T-cell (primary cell): ENCODE data around the gene LRRFIP2. TPM values are rescaled to one million over a fixed set of nuclear protein-coding genes. Genes with fewer than 3 reads are reported as not detected.
"Not testable (repeated sequence)": the region's sequence is repeated elsewhere in the genome, so short reads cannot be mapped to it uniquely, and the experiment has no call there.

Source experiments
- ATAC-seq, 4 experiments: fragments of 200-7000 bp in 3 of 4; fragments of 150-1000 bp in 1 of 4; cut with Tn5 transposase; replicated peaks in 1 of 4; 1 replicate in 3 of 4; 2 replicates in 1 of 4; pipeline ENCODE4 v1.10.0; 2021; ENCODE audit warnings: moderate library complexity in 3 of 4, mild to moderate bottlenecking in 2 of 4, moderate number of reproducible peaks in 1 of 4
- CTCF ChIA-PET, 2 donors: fragments of 300-600 bp; sonication (Branson Sonifier 250); formaldehyde crosslinking; loops; one replicate each; lab custom pipeline; 2022; ENCODE audit warnings: antibody characterized with exemption in 2 of 2; lab: Charles Lee
- POLR2A ChIA-PET, 2 donors: fragments of 300-600 bp; sonication (Branson Sonifier 250); formaldehyde crosslinking; loops; one replicate each; lab custom pipeline; 2022; ENCODE audit warnings: antibody characterized with exemption in 2 of 2; lab: Charles Lee
- DNase-seq, 35 experiments: peaks; one replicate each; pipeline versions ENCODE4 v3.0.0 to v3.0.0-alpha.2; 2013 to 2023
- H3K27ac ChIP-seq: one replicate; pipeline ENCODE4 v1.5.1; 2013; ENCODE audit warnings: low read length
- H3K27me3 ChIP-seq, 2 experiments: replicated peaks in 1 of 2; 1 replicate in 1 of 2; 2 replicates in 1 of 2; pipeline versions ENCODE4 v1.6.1 to v1.7.0; 2013; ENCODE audit warnings: low read length in 1 of 2, mixed read lengths in 1 of 2; ENCODE audit not compliant: control insufficient read depth in 2 of 2, insufficient read depth in 2 of 2; ENCODE audit errors: extremely low read depth in 1 of 2
- H3K36me3 ChIP-seq, 2 donors: 1 replicate in 1 of 2; 2 replicates in 1 of 2; pipeline versions ENCODE4 v1.6.1 to v1.7.0; 2013; ENCODE audit warnings: low read length in 1 of 2; ENCODE audit not compliant: control insufficient read depth in 2 of 2, insufficient read depth in 1 of 2; ENCODE audit errors: extremely low read depth in 1 of 2
- H3K4me1 ChIP-seq, 2 experiments: 1 replicate in 1 of 2; 2 replicates in 1 of 2; pipeline versions ENCODE4 v1.6.1 to v1.7.0; 2013; ENCODE audit warnings: low read length in 2 of 2, mixed read lengths in 1 of 2; ENCODE audit not compliant: insufficient read depth in 2 of 2, control insufficient read depth in 1 of 2; ENCODE audit errors: extremely low read depth in 1 of 2
- H3K4me3 ChIP-seq, 2 donors: 1 replicate in 1 of 2; 2 replicates in 1 of 2; pipeline versions ENCODE4 v1.5.1 to v1.7.0; 2013; ENCODE audit warnings: mild to moderate bottlenecking in 2 of 2, low read length in 1 of 2, moderate library complexity in 1 of 2; ENCODE audit not compliant: control insufficient read depth in 1 of 2; ENCODE audit errors: extremely low read depth in 1 of 2
- H3K9me3 ChIP-seq: 2 replicates; pipeline ENCODE4 v1.7.0; 2013
- H3K27ac Mint-ChIP-seq, 2 donors: one replicate each; pipeline ENCODE4 v1.8.0; 2020 to 2021; ENCODE audit warnings: mild to moderate bottlenecking in 2 of 2, mixed read lengths in 2 of 2
- H3K27me3 Mint-ChIP-seq, 2 donors: one replicate each; pipeline ENCODE4 v1.8.0; 2021 to 2022; ENCODE audit warnings: mixed read lengths in 2 of 2
- H3K36me3 Mint-ChIP-seq: one replicate; pipeline ENCODE4 v1.8.0; 2021; ENCODE audit warnings: mixed read lengths
- H3K4me1 Mint-ChIP-seq, 3 donors: one replicate each; pipeline ENCODE4 v1.8.0; 2020 to 2022; ENCODE audit warnings: mixed read lengths in 3 of 3, mild to moderate bottlenecking in 1 of 3
- H3K4me3 Mint-ChIP-seq, 3 donors: one replicate each; pipeline ENCODE4 v1.8.0; 2020 to 2022; ENCODE audit warnings: mild to moderate bottlenecking in 3 of 3, mixed read lengths in 3 of 3, moderate library complexity in 3 of 3
- H3K9me3 Mint-ChIP-seq, 3 donors: one replicate each; pipeline ENCODE4 v1.8.0; 2020 to 2022; ENCODE audit warnings: mixed read lengths in 3 of 3
- WGBS: methylation state at CpG from one replicate; pipeline ENCODE4 v1.1.5; 2013; ENCODE audit warnings: missing lambda C conversion rate; ENCODE audit not compliant: insufficient coverage; 5-methylcytosine and 5-hydroxymethylcytosine counted together
- total RNA-seq, 35 experiments: library from RNA in 6 of 35; stranded (reverse) in 6 of 35; fragments of 120-200 nt in 1 of 35; gene quantifications; one replicate each; pipeline versions ENCODE4 v1.2.1 to v1.2.4 and lab custom pipeline; 2013 to 2026

Gene LRRFIP2
- total RNA-seq, 5 donors from 2014 or later (not counting 1 experiment from before 2014, with no cell fraction given) = 26.0 to 39.3 (median 32.9) TPM

DNA sequence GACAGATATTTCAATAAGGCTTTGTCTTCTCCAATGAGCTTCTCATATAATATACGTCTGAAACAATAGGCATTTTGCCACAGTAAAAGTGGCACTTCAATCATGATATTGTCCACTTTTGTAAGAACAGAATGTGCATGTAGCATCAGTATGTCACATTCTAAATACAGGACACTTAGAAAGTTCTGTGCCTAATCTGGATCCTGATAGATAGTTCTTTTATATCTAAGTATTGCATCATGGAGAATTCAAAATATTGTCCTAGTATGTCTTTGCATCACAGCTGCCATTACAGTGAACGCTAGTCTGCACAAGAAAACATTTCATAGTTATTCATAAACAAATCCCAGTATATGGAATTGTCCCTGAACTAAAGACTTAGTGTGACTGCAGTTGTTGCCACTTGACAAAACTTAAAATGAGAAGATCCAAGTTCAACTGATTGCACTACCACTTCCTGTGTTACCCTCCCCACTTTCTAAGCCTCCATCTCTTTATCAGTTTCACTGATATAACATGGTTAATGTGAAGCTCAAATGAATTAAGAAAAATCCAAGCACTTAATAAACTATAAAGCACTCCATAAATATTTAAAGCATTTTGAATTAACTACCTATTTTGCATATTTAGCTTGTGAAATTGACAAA is 19.6 kb downstream of the LRRFIP2 start:
- H3K4me3 ChIP-seq = no peak overlapping the region
- WGBS = 100% methylated on average over 1 of the region's 2 CpGs
- CTCF ChIA-PET = interaction anchor here in 1 of 2 donors (1.0 kb wide), 1 partner anchor 9 kb away, joined by 3 read pairs; no protein-coding TSS in a partner anchor

GRCh38 chr3:37150621-37151020 is 23.8 kb downstream of the LRRFIP2 start:
- ChIA-PET CTCF (no interaction called here), POLR2A (no interaction called here)
- no peak for ATAC-seq
- Histone ChIP-seq H3K27ac (no peak overlapping the region), H3K27me3 (no peaks in the 10 kb centered on the region), H3K9me3 (no peaks in the 10 kb centered on the region), H3K36me3 (peaks cover 5 to 12% of the 10 kb centered on the region in 2 donors), H3K4me3 (no peak overlapping the region), H3K4me1 (no peaks in the 10 kb centered on the region)
- peaks cover 23 to 35% (median 29%) of the 10 kb centered on the region in 3 donors for H3K4me1 Mint-ChIP-seq
- no peaks in the 10 kb centered on the region for H3K9me3 Mint-ChIP-seq
- no CpG with 5 or more reads among the region's 1 CpG for WGBS
- no peak overlapping the region for H3K27ac Mint-ChIP-seq
- no peaks in the 10 kb centered on the region for H3K27me3 Mint-ChIP-seq
- H3K36me3 Mint-ChIP-seq = peaks cover 54% of the 10 kb centered on the region
- DNase-seq = no peak
- H3K4me3 Mint-ChIP-seq = no peak overlapping the region

More for the DNA sequence above, 19.6 kb downstream of the LRRFIP2 start:
- H3K9me3 Mint-ChIP-seq = no peaks in the 10 kb centered on the region
- H3K36me3 Mint-ChIP-seq = peaks cover 42% of the 10 kb centered on the region
- no peak for ATAC-seq
- no peaks in the 10 kb centered on the region for H3K27me3 Mint-ChIP-seq
- no peak overlapping the region for H3K4me3 Mint-ChIP-seq
- no peak overlapping the region for H3K27ac ChIP-seq
- H3K27me3 ChIP-seq = no peaks in the 10 kb centered on the region
- no peaks in the 10 kb centered on the region for H3K4me1 ChIP-seq
- no peak overlapping the region for H3K27ac Mint-ChIP-seq
- POLR2A ChIA-PET = interaction anchor here in 1 of 2 donors (0.6 kb wide), 1 partner anchor 20 kb away, joined by 3 read pairs; no protein-coding TSS in a partner anchor
- H3K9me3 ChIP-seq = no peaks in the 10 kb centered on the region
- no peaks in the 10 kb centered on the region for H3K36me3 ChIP-seq
- no peak for DNase-seq
- H3K4me1 Mint-ChIP-seq = peaks cover 26 to 35% (median 28%) of the 10 kb centered on the region in 3 donors

DNA sequence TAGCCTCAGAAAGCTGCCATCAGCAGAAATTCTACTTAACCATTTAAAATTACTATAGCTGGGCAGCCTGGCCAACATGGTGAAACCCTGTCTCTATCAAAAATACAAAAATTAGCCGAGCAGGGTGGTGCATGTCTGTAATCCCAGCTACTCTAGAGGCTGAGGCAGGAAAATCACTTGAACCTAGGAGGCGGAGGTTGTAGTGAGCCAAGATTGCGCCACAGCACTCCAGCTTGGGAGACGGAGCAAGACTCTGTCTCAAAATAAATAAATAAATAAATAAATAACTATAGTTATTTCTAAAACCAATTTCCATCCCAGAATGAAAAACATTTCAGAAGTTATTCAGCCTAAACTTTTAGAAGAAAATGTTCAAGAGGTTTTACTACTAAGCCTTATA is 25.1 kb downstream of the LRRFIP2 start:
- no CpG with 5 or more reads among the region's 4 CpGs for WGBS

DNA sequence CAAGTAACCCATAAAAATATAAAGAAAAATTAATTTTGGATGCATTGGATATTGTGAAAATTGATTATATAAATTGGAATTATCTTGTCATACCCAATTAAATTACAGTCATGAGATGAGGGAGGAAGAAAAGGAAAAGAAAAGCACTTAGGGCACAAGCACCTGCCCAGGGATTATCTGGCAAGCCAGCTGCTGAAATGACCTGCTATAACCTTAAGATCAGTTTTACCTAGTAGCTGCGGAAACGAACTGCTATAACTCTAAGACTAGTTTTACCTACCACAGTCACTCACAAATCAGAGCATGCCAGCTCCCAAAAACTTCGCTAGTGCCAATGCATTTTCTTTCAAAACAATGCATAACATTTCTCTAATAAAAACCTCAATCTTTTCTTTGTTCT is 26.2 kb downstream of the LRRFIP2 start:
- Histone ChIP-seq H3K36me3 (peaks cover 5 to 20% of the 10 kb centered on the region in 2 donors), H3K4me1 (no peaks in the 10 kb centered on the region), H3K27me3 (no peaks in the 10 kb centered on the region), H3K27ac (no peak overlapping the region), H3K4me3 (no peak overlapping the region), H3K9me3 (no peaks in the 10 kb centered on the region)
- ChIA-PET CTCF (interaction anchor here in 1 of 2 donors (0.6 kb wide), 1 partner anchor 249 kb away, joined by 7 read pairs; no protein-coding TSS in a partner anchor), POLR2A (no interaction called here)
- H3K4me3 Mint-ChIP-seq = no peak overlapping the region
- H3K36me3 Mint-ChIP-seq = peaks cover 61% of the 10 kb centered on the region
- no peaks in the 10 kb centered on the region for H3K9me3 Mint-ChIP-seq
- WGBS = 100% methylated on average over 2 of the region's 3 CpGs
- no peak overlapping the region for H3K27ac Mint-ChIP-seq
- ATAC-seq (no peak), DNase-seq (no peak)
- H3K27me3 Mint-ChIP-seq = no peaks in the 10 kb centered on the region
- H3K4me1 Mint-ChIP-seq = peaks cover 6 to 29% (median 17%) of the 10 kb centered on the region in 3 donors

More for the DNA sequence above, 25.1 kb downstream of the LRRFIP2 start:
- H3K27ac Mint-ChIP-seq = no peak overlapping the region
- H3K36me3 Mint-ChIP-seq = peaks cover 61% of the 10 kb centered on the region
- CTCF ChIA-PET = interaction anchor here in 1 of 2 donors (0.6 kb wide), 1 partner anchor 13 kb away, joined by 4 read pairs; no protein-coding TSS in a partner anchor
- peaks cover 11 to 34% (median 24%) of the 10 kb centered on the region in 3 donors for H3K4me1 Mint-ChIP-seq
- POLR2A ChIA-PET = no interaction called here
- no peak overlapping the region for H3K27ac ChIP-seq
- H3K4me3 Mint-ChIP-seq = no peak overlapping the region
- no peak overlapping the region for H3K4me3 ChIP-seq
- H3K36me3 ChIP-seq = peaks cover 5 to 12% of the 10 kb centered on the region in 2 donors
- no peaks in the 10 kb centered on the region for H3K4me1 ChIP-seq
- DNase-seq = no peak
- no peaks in the 10 kb centered on the region for H3K9me3 ChIP-seq
- no peak for ATAC-seq
- H3K27me3 Mint-ChIP-seq = no peaks in the 10 kb centered on the region
- H3K9me3 Mint-ChIP-seq = no peaks in the 10 kb centered on the region
- no peaks in the 10 kb centered on the region for H3K27me3 ChIP-seq

GRCh38 chr3:37147666-37148065 is 26.7 kb downstream of the LRRFIP2 start:
- Mint-ChIP-seq H3K27me3 (no peaks in the 10 kb centered on the region), H3K4me1 (peaks cover 6 to 29% (median 17%) of the 10 kb centered on the region in 3 donors), H3K36me3 (peaks cover 66% of the 10 kb centered on the region), H3K27ac (no peak overlapping the region), H3K4me3 (no peak overlapping the region), H3K9me3 (no peaks in the 10 kb centered on the region)
- Histone ChIP-seq H3K4me1 (no peaks in the 10 kb centered on the region), H3K27ac (no peak overlapping the region), H3K36me3 (peaks cover 5 to 25% of the 10 kb centered on the region in 2 donors), H3K27me3 (no peaks in the 10 kb centered on the region), H3K4me3 (no peak overlapping the region), H3K9me3 (no peaks in the 10 kb centered on the region)
- ChIA-PET POLR2A (no interaction called here), CTCF (interaction anchor here in 1 of 2 donors (0.6 kb wide), 1 partner anchor 250 kb away, joined by 7 read pairs; no protein-coding TSS in a partner anchor)
- DNase-seq (no peak), ATAC-seq (no peak)
- 95% methylated on average over 3 of the region's 4 CpGs for WGBS

GRCh38 chr3:37146927-37147326 is 27.5 kb downstream of the LRRFIP2 start:
- not testable (repeated sequence) for H3K4me1 ChIP-seq, H3K4me3 ChIP-seq, H3K27ac Mint-ChIP-seq, H3K27ac ChIP-seq, H3K27me3 ChIP-seq, H3K9me3 ChIP-seq, DNase-seq, H3K9me3 Mint-ChIP-seq, ATAC-seq, H3K27me3 Mint-ChIP-seq, H3K4me3 Mint-ChIP-seq
- peaks cover 5 to 29% of the 10 kb centered on the region in 2 donors for H3K36me3 ChIP-seq
- no CpG with 5 or more reads among the region's 2 CpGs for whole genome bisulfite sequencing
- ChIA-PET CTCF (interaction anchor here in 1 of 2 donors (0.6 kb wide), 1 partner anchor 15 kb away, joined by 3 read pairs; no protein-coding TSS in a partner anchor), POLR2A (interaction anchor here in 1 of 2 donors (0.6 kb wide), 1 partner anchor 47 kb away, joined by 6 read pairs; no protein-coding TSS in a partner anchor)
- Mint-ChIP-seq H3K4me1 (peaks cover 6 to 29% (median 17%) of the 10 kb centered on the region in 3 donors), H3K36me3 (peaks cover 69% of the 10 kb centered on the region)
